Measurements from ENCODE around the gene TXNRD3. TPM values are rescaled to one million over a fixed set of nuclear protein-coding genes. Genes with fewer than 3 reads are reported as not detected.

Gene TXNRD3
- total and polyA plus RNA-seq, 4 donors = 7.0 to 11.0 (median 7.7) TPM

GRCh38 chr3:126573492-126574117 lies 81.3 kb downstream of the TXNRD3 start:
- no peak for TF ChIP-seq GABPA (IDR thresholded peaks at IDR 0.05 in 1 of 2, conservative IDR thresholded peaks at IDR 0.05 in 1 of 2)
- no peak for TF ChIP-seq REST (IDR thresholded peaks at IDR 0.05)
- no peak for TF ChIP-seq YY1 (IDR thresholded peaks at IDR 0.05)
- no peak for TF ChIP-seq HNF4G (IDR thresholded peaks at IDR 0.05)
- no peak for TF ChIP-seq ATF3 (IDR thresholded peaks at IDR 0.05)
- TF ChIP-seq JUND (IDR thresholded peaks at IDR 0.05) = no peak
- TF ChIP-seq, protein P1, sequence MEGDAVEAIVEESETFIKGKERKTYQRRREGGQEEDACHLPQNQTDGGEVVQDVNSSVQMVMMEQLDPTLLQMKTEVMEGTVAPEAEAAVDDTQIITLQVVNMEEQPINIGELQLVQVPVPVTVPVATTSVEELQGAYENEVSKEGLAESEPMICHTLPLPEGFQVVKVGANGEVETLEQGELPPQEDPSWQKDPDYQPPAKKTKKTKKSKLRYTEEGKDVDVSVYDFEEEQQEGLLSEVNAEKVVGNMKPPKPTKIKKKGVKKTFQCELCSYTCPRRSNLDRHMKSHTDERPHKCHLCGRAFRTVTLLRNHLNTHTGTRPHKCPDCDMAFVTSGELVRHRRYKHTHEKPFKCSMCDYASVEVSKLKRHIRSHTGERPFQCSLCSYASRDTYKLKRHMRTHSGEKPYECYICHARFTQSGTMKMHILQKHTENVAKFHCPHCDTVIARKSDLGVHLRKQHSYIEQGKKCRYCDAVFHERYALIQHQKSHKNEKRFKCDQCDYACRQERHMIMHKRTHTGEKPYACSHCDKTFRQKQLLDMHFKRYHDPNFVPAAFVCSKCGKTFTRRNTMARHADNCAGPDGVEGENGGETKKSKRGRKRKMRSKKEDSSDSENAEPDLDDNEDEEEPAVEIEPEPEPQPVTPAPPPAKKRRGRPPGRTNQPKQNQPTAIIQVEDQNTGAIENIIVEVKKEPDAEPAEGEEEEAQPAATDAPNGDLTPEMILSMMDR (IDR thresholded peaks at IDR 0.05; ENCODE audit: low read depth, low read length, missing input control) = no peak
- no peak for TF ChIP-seq NR2F2 (IDR thresholded peaks at IDR 0.05)
- TF ChIP-seq EGR1 (IDR thresholded peaks at IDR 0.05; ENCODE audit: low read depth in 2 of 2) = no peak
- TF ChIP-seq RXRA (IDR thresholded peaks at IDR 0.05) = no peak
- TF ChIP-seq, protein P2, sequence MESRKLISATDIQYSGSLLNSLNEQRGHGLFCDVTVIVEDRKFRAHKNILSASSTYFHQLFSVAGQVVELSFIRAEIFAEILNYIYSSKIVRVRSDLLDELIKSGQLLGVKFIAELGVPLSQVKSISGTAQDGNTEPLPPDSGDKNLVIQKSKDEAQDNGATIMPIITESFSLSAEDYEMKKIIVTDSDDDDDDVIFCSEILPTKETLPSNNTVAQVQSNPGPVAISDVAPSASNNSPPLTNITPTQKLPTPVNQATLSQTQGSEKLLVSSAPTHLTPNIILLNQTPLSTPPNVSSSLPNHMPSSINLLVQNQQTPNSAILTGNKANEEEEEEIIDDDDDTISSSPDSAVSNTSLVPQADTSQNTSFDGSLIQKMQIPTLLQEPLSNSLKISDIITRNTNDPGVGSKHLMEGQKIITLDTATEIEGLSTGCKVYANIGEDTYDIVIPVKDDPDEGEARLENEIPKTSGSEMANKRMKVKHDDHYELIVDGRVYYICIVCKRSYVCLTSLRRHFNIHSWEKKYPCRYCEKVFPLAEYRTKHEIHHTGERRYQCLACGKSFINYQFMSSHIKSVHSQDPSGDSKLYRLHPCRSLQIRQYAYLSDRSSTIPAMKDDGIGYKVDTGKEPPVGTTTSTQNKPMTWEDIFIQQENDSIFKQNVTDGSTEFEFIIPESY (IDR thresholded peaks at IDR 0.05) = no peak
- TF ChIP-seq SP1 (IDR thresholded peaks at IDR 0.05) = no peak
- TF ChIP-seq FOXA1 (IDR thresholded peaks at IDR 0.05) = no peak
- no peak for TF ChIP-seq FOXA2 (IDR thresholded peaks at IDR 0.05)
- no peak for TF ChIP-seq TAF1 (conservative IDR thresholded peaks at IDR 0.05)
- no peak for TF ChIP-seq HNF4A (conservative IDR thresholded peaks at IDR 0.05)
- no peak overlapping the region for H3K4me3 ChIP-seq (ENCODE audit: low read depth in 1 of 3, low read length in 3 of 3)
- DNase-seq (ENCODE audit: low spot score) = no peak
- no peaks in the 10 kb centered on the region for H3K9me3 ChIP-seq (ENCODE audit: control insufficient read depth in 4 of 4, low read length in 3 of 4)
- 86% methylated on average over 15 of the region's 15 CpGs for WGBS
- H3K27me3 ChIP-seq (ENCODE audit: control insufficient read depth in 4 of 4, insufficient read depth in 4 of 4, low read length in 3 of 4) = no peaks in the 10 kb centered on the region
- H3K4me1 ChIP-seq (ENCODE audit: control insufficient read depth in 4 of 4, insufficient read depth in 4 of 4, low read length in 3 of 4) = no peaks in the 10 kb centered on the region
- no peak overlapping the region for H3K9ac ChIP-seq (ENCODE audit: low read depth in 1 of 2, low read length in 2 of 2)
- no peaks in the 10 kb centered on the region for H3K36me3 ChIP-seq (ENCODE audit: control insufficient read depth in 4 of 4, insufficient read depth in 3 of 4, low read depth in 1 of 4, low read length in 3 of 4)
- no peak overlapping the region for H3K27ac ChIP-seq (ENCODE audit: low read depth in 1 of 2, low read length in 2 of 2)

DNA sequence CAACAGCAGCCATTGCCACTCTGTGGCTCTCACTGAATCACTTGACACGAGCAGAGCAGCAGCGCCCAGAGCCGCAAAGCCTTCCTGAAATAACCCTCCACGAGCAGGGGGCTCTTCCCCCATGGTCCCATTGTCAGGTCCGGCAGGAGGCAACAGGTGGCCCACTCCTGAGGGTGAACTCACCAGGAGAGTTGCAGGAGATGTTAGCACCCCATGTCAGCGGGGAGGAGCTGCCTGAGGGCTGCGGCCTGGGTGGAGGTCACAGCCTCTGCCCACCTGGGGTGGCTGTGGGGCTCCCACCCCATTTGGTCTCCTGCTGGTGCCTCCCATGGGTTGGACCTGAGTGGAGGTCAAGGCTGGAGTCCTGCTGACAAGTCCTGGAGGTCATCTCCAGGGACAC lies 83.8 kb downstream of the TXNRD3 start:
- DNase-seq (ENCODE audit: low spot score) = no peak
- H3K9ac ChIP-seq (ENCODE audit: low read depth in 1 of 2, low read length in 2 of 2) = no peak overlapping the region
- no peak overlapping the region for H3K4me3 ChIP-seq (ENCODE audit: low read depth in 1 of 3, low read length in 3 of 3)
- no peak for TF ChIP-seq MAX (IDR thresholded peaks at IDR 0.05)
- H3K36me3 ChIP-seq (ENCODE audit: control insufficient read depth in 4 of 4, insufficient read depth in 3 of 4, low read depth in 1 of 4, low read length in 3 of 4) = no peaks in the 10 kb centered on the region
- no peaks in the 10 kb centered on the region for H3K4me1 ChIP-seq (ENCODE audit: control insufficient read depth in 4 of 4, insufficient read depth in 4 of 4, low read length in 3 of 4)
- WGBS = 93% methylated on average over 7 of the region's 7 CpGs
- no peak overlapping the region for H3K27ac ChIP-seq (ENCODE audit: low read depth in 1 of 2, low read length in 2 of 2)
- H3K9me3 ChIP-seq (ENCODE audit: control insufficient read depth in 4 of 4, low read length in 3 of 4) = no peaks in the 10 kb centered on the region
- H3K27me3 ChIP-seq (ENCODE audit: control insufficient read depth in 4 of 4, insufficient read depth in 4 of 4, low read length in 3 of 4) = no peaks in the 10 kb centered on the region

Measured in liver (tissue), 9 donors.